ENCODE data around the gene FMN1.

FMN1 gene

GRCh38 chr15:32825219-32825618 lies 369.3 kb downstream of the FMN1 start:
- Histone ChIP-seq H3K27me3 (no peaks in the 10 kb centered on the region), H3K9me3 (replicated peaks in 1 of 11) (peaks cover 0 to 5% (median 0%) of the 10 kb centered on the region in 11 experiments; a peak in 2 of 22 replicates), H3K27ac (peak overlapping the region in 2 of 11 experiments; percentile 27 to 68; a peak in 4 of 22 replicates), H4K20me1 (peaks cover 0 to 39% (median 0%) of the 10 kb centered on the region in 11 experiments; a peak in 3 of 22 replicates), H3K36me3 (peaks cover 0 to 67% (median 0%) of the 10 kb centered on the region in 11 experiments; a peak in 4 of 22 replicates), H3K4me1 (peaks cover 0 to 26% (median 20%) of the 10 kb centered on the region in 10 experiments; a peak in 14 of 20 replicates), H3K4me3 (no peak overlapping the region), H3K4me2 (peak overlapping the region in 7 of 11 experiments; percentile 54 to 77 (median 61); a peak in 13 of 22 replicates), H3K9ac (peak overlapping the region in 1 of 11 experiments; percentile 11; a peak in 1 of 22 replicates)
- no peak for TF ChIP-seq Cebpa-rat (IDR thresholded peaks at IDR 0.05)

GRCh38 chr15:32824777-32825176 lies 369.7 kb downstream of the FMN1 start:
- Histone ChIP-seq H3K27me3 (no peaks in the 10 kb centered on the region), H3K36me3 (peaks cover 0 to 63% (median 0%) of the 10 kb centered on the region in 11 experiments; a peak in 4 of 22 replicates), H3K9ac (no peak overlapping the region), H3K9me3 (replicated peaks in 1 of 11) (peaks cover 0 to 5% (median 0%) of the 10 kb centered on the region in 11 experiments; a peak in 2 of 22 replicates), H3K27ac (peak overlapping the region in 1 of 11 experiments; percentile 68; a peak in 1 of 22 replicates), H4K20me1 (peaks cover 0 to 38% (median 0%) of the 10 kb centered on the region in 11 experiments; a peak in 3 of 22 replicates), H3K4me3 (no peak overlapping the region), H3K4me1 (peaks cover 0 to 26% (median 20%) of the 10 kb centered on the region in 10 experiments; a peak in 15 of 20 replicates), H3K4me2 (peak overlapping the region in 4 of 11 experiments; percentile 59 to 77 (median 65); a peak in 6 of 22 replicates)
- no peak for TF ChIP-seq Cebpa-rat (IDR thresholded peaks at IDR 0.05)

GRCh38 chr15:32823750-32824149 lies 370.8 kb downstream of the FMN1 start:
- no peak for TF ChIP-seq Cebpa-rat (IDR thresholded peaks at IDR 0.05)
- H3K36me3 ChIP-seq, result peaks cover 0 to 59% (median 0%) of the 10 kb centered on the region in 11 experiments; a peak in 4 of 22 replicates
- peaks cover 0 to 34% (median 0%) of the 10 kb centered on the region in 11 experiments; a peak in 3 of 22 replicates for H4K20me1 ChIP-seq
- H3K4me1 ChIP-seq, result peaks cover 0 to 26% (median 20%) of the 10 kb centered on the region in 10 experiments; a peak in 15 of 20 replicates
- H3K4me3 ChIP-seq, result no peak overlapping the region
- no peak overlapping the region for H3K4me2 ChIP-seq
- H3K27me3 ChIP-seq, result no peaks in the 10 kb centered on the region
- H3K9me3 ChIP-seq (replicated peaks in 1 of 11), result peaks cover 0 to 5% (median 0%) of the 10 kb centered on the region in 11 experiments; a peak in 2 of 22 replicates
- no peak overlapping the region for H3K9ac ChIP-seq
- H3K27ac ChIP-seq, result no peak overlapping the region

GRCh38 chr15:32822739-32823138 lies 371.8 kb downstream of the FMN1 start:
- H3K4me3 ChIP-seq, result no peak overlapping the region
- H3K4me1 ChIP-seq, result peaks cover 0 to 26% (median 20%) of the 10 kb centered on the region in 10 experiments; a peak in 15 of 20 replicates
- no peaks in the 10 kb centered on the region for H3K27me3 ChIP-seq
- H3K4me2 ChIP-seq, result no peak overlapping the region
- no peak overlapping the region for H3K27ac ChIP-seq
- peaks cover 0 to 54% (median 0%) of the 10 kb centered on the region in 11 experiments; a peak in 4 of 22 replicates for H3K36me3 ChIP-seq
- TF ChIP-seq Cebpa-rat (IDR thresholded peaks at IDR 0.05), result no peak
- H3K9me3 ChIP-seq (replicated peaks in 1 of 11), result peaks cover 0 to 2% (median 0%) of the 10 kb centered on the region in 11 experiments; a peak in 2 of 22 replicates
- peaks cover 0 to 34% (median 0%) of the 10 kb centered on the region in 11 experiments; a peak in 3 of 22 replicates for H4K20me1 ChIP-seq
- H3K9ac ChIP-seq, result no peak overlapping the region

GRCh38 chr15:32819448-32819847 lies 375.1 kb downstream of the FMN1 start:
- H3K27ac ChIP-seq, result no peak overlapping the region
- no peak overlapping the region for H3K4me3 ChIP-seq
- peaks cover 0 to 23% (median 0%) of the 10 kb centered on the region in 11 experiments; a peak in 4 of 22 replicates for H3K36me3 ChIP-seq
- H3K4me1 ChIP-seq, result peaks cover 0 to 5% (median 0%) of the 10 kb centered on the region in 10 experiments; a peak in 1 of 20 replicates
- peaks cover 0 to 41% (median 0%) of the 10 kb centered on the region in 11 experiments; a peak in 2 of 22 replicates for H4K20me1 ChIP-seq
- H3K9ac ChIP-seq, result no peak overlapping the region
- no peaks in the 10 kb centered on the region for H3K27me3 ChIP-seq
- no peak for TF ChIP-seq Cebpa-rat (IDR thresholded peaks at IDR 0.05)
- H3K4me2 ChIP-seq, result no peak overlapping the region
- H3K9me3 ChIP-seq (replicated peaks in 1 of 11), result no peaks in the 10 kb centered on the region; a peak in 1 of 22 replicates

GRCh38 chr15:32818758-32819447 lies 375.6 kb downstream of the FMN1 start:
- Histone ChIP-seq H3K9ac (no peak overlapping the region), H3K27me3 (no peaks in the 10 kb centered on the region), H3K4me2 (no peak overlapping the region), H3K4me1 (peaks cover 0 to 5% (median 0%) of the 10 kb centered on the region in 10 experiments; a peak in 1 of 20 replicates), H3K4me3 (no peak overlapping the region), H3K27ac (no peak overlapping the region), H4K20me1 (peaks cover 0 to 39% (median 0%) of the 10 kb centered on the region in 11 experiments; a peak in 2 of 22 replicates), H3K9me3 (replicated peaks in 1 of 11) (no peaks in the 10 kb centered on the region; a peak in 1 of 22 replicates), H3K36me3 (peaks cover 0 to 19% (median 0%) of the 10 kb centered on the region in 11 experiments; a peak in 4 of 22 replicates)
- no peak for TF ChIP-seq Cebpa-rat (IDR thresholded peaks at IDR 0.05)

GRCh38 chr15:32817577-32817976 lies 376.9 kb downstream of the FMN1 start:
- Histone ChIP-seq H3K27ac (no peak overlapping the region), H3K9ac (no peak overlapping the region), H4K20me1 (peaks cover 0 to 41% (median 0%) of the 10 kb centered on the region in 11 experiments; a peak in 2 of 22 replicates), H3K9me3 (replicated peaks in 1 of 11) (no peaks in the 10 kb centered on the region), H3K4me2 (no peak overlapping the region), H3K27me3 (no peaks in the 10 kb centered on the region), H3K36me3 (peaks cover 0 to 15% (median 0%) of the 10 kb centered on the region in 11 experiments; a peak in 3 of 22 replicates), H3K4me3 (no peak overlapping the region), H3K4me1 (peaks cover 0 to 5% (median 0%) of the 10 kb centered on the region in 10 experiments; a peak in 1 of 20 replicates)
- TF ChIP-seq Cebpa-rat (IDR thresholded peaks at IDR 0.05), result no peak

- Histone ChIP-seq H3K27ac (no peak overlapping the region), H3K4me2 (no peak overlapping the region), H3K4me1 (peaks cover 0 to 6% (median 3%) of the 10 kb centered on the region in 10 experiments; a peak in 9 of 20 replicates), H3K36me3 (peaks cover 0 to 51% (median 0%) of the 10 kb centered on the region in 11 experiments; a peak in 4 of 22 replicates), H3K27me3 (no peaks in the 10 kb centered on the region), H3K4me3 (no peak overlapping the region), H3K9ac (no peak overlapping the region), H4K20me1 (peaks cover 0 to 8% (median 0%) of the 10 kb centered on the region in 11 experiments; a peak in 3 of 22 replicates), H3K9me3 (replicated peaks in 1 of 11) (peaks cover 5 to 12% (median 10%) of the 10 kb centered on the region in 11 experiments; a peak in 19 of 22 replicates)
- TF ChIP-seq Cebpa-rat (IDR thresholded peaks at IDR 0.05), result no peak
These were observed 387.2 kb downstream of the FMN1 start for GRCh38 chr15:32807331-32807730.

Measured in BLaER1 treated with 17β-estradiol and CSF1 and Interleukin-3, amounts not matched to agents 10 nM and 100 nM (cell line).